ENCODE results near the gene XPNPEP2.

The XPNPEP2 gene

DNA sequence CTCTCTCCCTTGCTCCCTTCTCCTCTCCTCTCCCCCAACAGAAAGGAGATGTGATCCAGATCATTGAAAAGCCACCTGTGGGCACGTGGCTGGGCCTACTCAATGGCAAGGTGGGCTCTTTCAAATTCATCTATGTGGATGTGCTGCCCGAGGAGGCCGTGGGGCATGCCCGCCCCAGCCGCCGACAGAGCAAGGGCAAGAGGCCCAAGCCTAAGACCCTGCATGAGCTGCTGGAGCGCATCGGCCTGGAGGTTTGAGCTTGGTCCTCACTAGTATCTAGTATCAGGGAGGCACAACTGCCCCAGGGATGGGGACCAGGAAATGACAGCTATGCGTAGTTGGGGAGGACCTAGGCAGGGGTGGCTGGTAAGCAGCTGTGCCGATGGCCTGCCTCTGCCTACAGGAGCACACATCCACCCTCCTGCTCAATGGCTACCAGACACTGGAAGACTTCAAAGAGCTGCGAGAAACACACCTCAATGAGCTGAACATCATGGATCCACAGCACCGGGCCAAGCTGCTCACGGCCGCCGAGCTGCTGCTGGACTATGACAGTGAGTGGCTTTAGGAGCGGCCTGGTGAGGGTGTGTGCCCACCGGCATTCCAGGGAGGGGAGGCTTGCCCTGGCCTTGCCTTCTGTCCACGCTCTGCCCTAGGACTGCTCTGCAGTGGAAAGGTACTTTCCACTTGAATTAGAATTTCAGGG, 54.0 kb downstream of the XPNPEP2 start:
- Histone ChIP-seq H3K4me2 (ENCODE audit: insufficient read depth, low read length) (no peak overlapping the region), H3K36me3 (ENCODE audit: insufficient read depth, low read length) (peaks cover 93% of the 10 kb centered on the region), H3K27me3 (ENCODE audit: insufficient read depth, low read length, poor library complexity) (no peaks in the 10 kb centered on the region), H3K9ac (ENCODE audit: low read depth, low read length) (no peak overlapping the region), H3K27ac (ENCODE audit: low read length) (peak overlapping the region; percentile 72), H3K4me3 (ENCODE audit: low read depth in 1 of 2, low read length in 2 of 2) (no peak overlapping the region), H3K4me1 (ENCODE audit: insufficient read depth, low read length) (peaks cover 37% of the 10 kb centered on the region), H3K9me3 (ENCODE audit: insufficient read depth, low read length, severe bottlenecking) (no peaks in the 10 kb centered on the region), H2AFZ (ENCODE audit: low read depth, low read length) (no peak overlapping the region), H4K20me1 (ENCODE audit: insufficient read depth, low read length) (peaks cover 74% of the 10 kb centered on the region), H3K79me2 (ENCODE audit: insufficient read depth, low read length) (peaks cover 53% of the 10 kb centered on the region)
- ATAC-seq (ENCODE audit: insufficient read depth, low read depth) (no peak), DNase-seq (peak; percentile 8)
- TF ChIP-seq, protein P1, sequence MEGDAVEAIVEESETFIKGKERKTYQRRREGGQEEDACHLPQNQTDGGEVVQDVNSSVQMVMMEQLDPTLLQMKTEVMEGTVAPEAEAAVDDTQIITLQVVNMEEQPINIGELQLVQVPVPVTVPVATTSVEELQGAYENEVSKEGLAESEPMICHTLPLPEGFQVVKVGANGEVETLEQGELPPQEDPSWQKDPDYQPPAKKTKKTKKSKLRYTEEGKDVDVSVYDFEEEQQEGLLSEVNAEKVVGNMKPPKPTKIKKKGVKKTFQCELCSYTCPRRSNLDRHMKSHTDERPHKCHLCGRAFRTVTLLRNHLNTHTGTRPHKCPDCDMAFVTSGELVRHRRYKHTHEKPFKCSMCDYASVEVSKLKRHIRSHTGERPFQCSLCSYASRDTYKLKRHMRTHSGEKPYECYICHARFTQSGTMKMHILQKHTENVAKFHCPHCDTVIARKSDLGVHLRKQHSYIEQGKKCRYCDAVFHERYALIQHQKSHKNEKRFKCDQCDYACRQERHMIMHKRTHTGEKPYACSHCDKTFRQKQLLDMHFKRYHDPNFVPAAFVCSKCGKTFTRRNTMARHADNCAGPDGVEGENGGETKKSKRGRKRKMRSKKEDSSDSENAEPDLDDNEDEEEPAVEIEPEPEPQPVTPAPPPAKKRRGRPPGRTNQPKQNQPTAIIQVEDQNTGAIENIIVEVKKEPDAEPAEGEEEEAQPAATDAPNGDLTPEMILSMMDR (IDR thresholded peaks at IDR 0.05; ENCODE audit: borderline replicate concordance, extremely low read depth, low read length, poor library complexity, severe bottlenecking), result no peak
- no peak for TF ChIP-seq EZH2 (IDR thresholded peaks at IDR 0.05; ENCODE audit: borderline replicate concordance, low read depth, low read length, severe bottlenecking)

DNA sequence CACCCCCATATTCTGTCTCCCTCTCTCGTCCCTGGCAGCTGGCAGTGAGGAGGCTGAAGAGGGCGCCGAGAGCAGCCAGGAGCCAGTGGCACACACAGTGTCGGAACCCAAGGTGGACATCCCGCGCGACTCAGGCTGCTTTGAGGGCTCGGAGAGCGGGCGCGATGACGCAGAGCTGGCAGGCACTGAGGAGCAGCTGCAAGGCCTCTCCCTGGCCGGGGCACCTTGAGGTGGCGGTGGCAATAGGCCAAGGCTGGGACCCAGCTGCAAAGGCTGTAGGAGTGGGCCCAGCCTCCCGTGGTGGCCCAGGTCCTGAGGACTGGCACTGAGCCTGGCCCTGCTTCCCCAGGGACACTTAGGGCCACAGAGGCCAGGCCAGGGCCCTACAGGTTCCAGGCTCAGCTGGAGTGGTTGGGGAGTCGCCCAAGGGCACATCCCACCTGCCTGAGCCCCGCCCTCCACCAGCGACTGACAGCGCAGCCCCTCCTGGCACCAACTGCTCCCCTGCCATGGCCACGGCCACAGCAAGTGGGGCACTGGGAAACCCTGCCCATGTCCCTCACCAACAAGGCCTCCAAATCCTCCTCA, 54.9 kb downstream of the XPNPEP2 start:
- Histone ChIP-seq H3K27ac (ENCODE audit: low read length) (peak overlapping the region; percentile 72), H3K4me1 (ENCODE audit: insufficient read depth, low read length) (peaks cover 32% of the 10 kb centered on the region), H3K4me2 (ENCODE audit: insufficient read depth, low read length) (no peak overlapping the region), H4K20me1 (ENCODE audit: insufficient read depth, low read length) (peaks cover 65% of the 10 kb centered on the region), H3K27me3 (ENCODE audit: insufficient read depth, low read length, poor library complexity) (no peaks in the 10 kb centered on the region), H3K36me3 (ENCODE audit: insufficient read depth, low read length) (peaks cover 85% of the 10 kb centered on the region), H2AFZ (ENCODE audit: low read depth, low read length) (no peak overlapping the region), H3K79me2 (ENCODE audit: insufficient read depth, low read length) (peaks cover 43% of the 10 kb centered on the region), H3K9me3 (ENCODE audit: insufficient read depth, low read length, severe bottlenecking) (no peaks in the 10 kb centered on the region), H3K4me3 (ENCODE audit: low read depth in 1 of 2, low read length in 2 of 2) (no peak overlapping the region), H3K9ac (ENCODE audit: low read depth, low read length) (no peak overlapping the region)
- TF ChIP-seq, protein P1 (IDR thresholded peaks at IDR 0.05; ENCODE audit: borderline replicate concordance, extremely low read depth, low read length, poor library complexity, severe bottlenecking), result peak; percentile 31
- TF ChIP-seq EZH2 (IDR thresholded peaks at IDR 0.05; ENCODE audit: borderline replicate concordance, low read depth, low read length, severe bottlenecking), result no peak
- peak; percentile 29 for DNase-seq
- 0 out of 3 replicates have a peak, but pooled peaks have one; percentile 1 for ATAC-seq (ENCODE audit: insufficient read depth, low read depth)

DNA sequence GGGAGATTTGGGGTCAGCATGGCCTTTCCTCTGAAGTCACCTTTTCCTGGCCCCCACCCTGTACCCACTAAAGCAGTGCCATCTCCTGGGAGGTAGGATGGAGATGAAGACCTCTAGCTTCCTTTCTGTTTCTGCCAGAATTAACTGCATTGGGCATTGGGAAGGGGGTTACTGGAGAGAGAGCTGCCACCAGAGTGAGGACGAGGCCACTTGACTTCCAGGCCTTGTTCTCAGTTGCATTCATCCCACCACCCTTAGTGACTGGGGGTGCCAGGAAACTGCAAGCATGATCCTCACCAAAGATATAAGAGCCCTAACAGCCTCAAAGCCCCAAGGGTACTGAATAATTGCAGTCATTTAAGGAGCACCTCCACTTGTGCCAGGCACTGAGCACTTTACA, 56.8 kb downstream of the XPNPEP2 start:
- H4K20me1 ChIP-seq (ENCODE audit: insufficient read depth, low read length), result peaks cover 53% of the 10 kb centered on the region
- H3K79me2 ChIP-seq (ENCODE audit: insufficient read depth, low read length), result peaks cover 27% of the 10 kb centered on the region
- no peak overlapping the region for H3K4me3 ChIP-seq (ENCODE audit: low read depth in 1 of 2, low read length in 2 of 2)
- ATAC-seq (ENCODE audit: insufficient read depth, low read depth) (no peak), DNase-seq (peak; percentile 19)
- H2AFZ ChIP-seq (ENCODE audit: low read depth, low read length), result no peak overlapping the region
- no peaks in the 10 kb centered on the region for H3K9me3 ChIP-seq (ENCODE audit: insufficient read depth, low read length, severe bottlenecking)
- peaks cover 68% of the 10 kb centered on the region for H3K36me3 ChIP-seq (ENCODE audit: insufficient read depth, low read length)
- H3K4me1 ChIP-seq (ENCODE audit: insufficient read depth, low read length), result peaks cover 30% of the 10 kb centered on the region
- H3K4me2 ChIP-seq (ENCODE audit: insufficient read depth, low read length), result no peak overlapping the region
- no peak overlapping the region for H3K9ac ChIP-seq (ENCODE audit: low read depth, low read length)
- TF ChIP-seq, protein P1 (IDR thresholded peaks at IDR 0.05; ENCODE audit: borderline replicate concordance, extremely low read depth, low read length, poor library complexity, severe bottlenecking), result no peak
- TF ChIP-seq EZH2 (IDR thresholded peaks at IDR 0.05; ENCODE audit: borderline replicate concordance, low read depth, low read length, severe bottlenecking), result no peak
- peak overlapping the region; percentile 72 for H3K27ac ChIP-seq (ENCODE audit: low read length)
- no peaks in the 10 kb centered on the region for H3K27me3 ChIP-seq (ENCODE audit: insufficient read depth, low read length, poor library complexity)

Measured in DND-41 (cell line).